Neural cell (in vitro differentiated cells): ENCODE data around the gene ARMC9. TPM values are rescaled to one million over a fixed set of nuclear protein-coding genes. Genes with fewer than 3 reads are reported as not detected.

Source experiments
- H2AFZ ChIP-seq: fragments of 200-600, 300-800 bp; sonication (generic), shearing (Covaris generic); 2 replicates; pipeline ENCODE4 v1.6.0; 2014; ENCODE audit warnings: low read depth, mild to moderate bottlenecking, antibody characterized with exemption, low read length, moderate library complexity
- H3F3A ChIP-seq: fragments of 200-600 bp; shearing (Covaris generic); 2 replicates; pipeline ENCODE4 v1.6.1; 2016; ENCODE audit warnings: mild to moderate bottlenecking, moderate library complexity, mixed read lengths, antibody characterized with exemption, low read length; ENCODE audit not compliant: insufficient read depth, poor library complexity, severe bottlenecking
- H3K27ac ChIP-seq: fragments of 200-600, 300-800 bp; sonication (generic), shearing (Covaris generic); 2 replicates; pipeline ENCODE4 v1.5.1; 2014; ENCODE audit warnings: mild to moderate bottlenecking, low read length, moderate library complexity
- H3K27me3 ChIP-seq: fragments of 300-800, 200-600 bp; sonication (generic), shearing (Covaris generic); 2 replicates; pipeline ENCODE4 v1.6.0; 2014; ENCODE audit warnings: mild to moderate bottlenecking, low read depth, low read length, moderate library complexity; ENCODE audit not compliant: insufficient read depth
- H3K36me3 ChIP-seq: fragments of 300-800, 200-600 bp; sonication (generic), shearing (Covaris generic); 2 replicates; pipeline ENCODE4 v1.5.1; 2014; ENCODE audit warnings: mild to moderate bottlenecking, antibody characterized with exemption, low read length, moderate library complexity; ENCODE audit not compliant: insufficient read depth
- H3K4me2 ChIP-seq: fragments of 300-800, 200-600 bp; sonication (generic), shearing (Covaris generic); 2 replicates; pipeline ENCODE4 v1.6.0; 2014; ENCODE audit warnings: mild to moderate bottlenecking, low read length
- H3K4me3 ChIP-seq: fragments of 300-800, 200-600 bp; sonication (generic), shearing (Covaris generic); 2 replicates; pipeline ENCODE4 v1.5.1; 2014; ENCODE audit warnings: mild to moderate bottlenecking, low read length, moderate library complexity
- H3K79me2 ChIP-seq: fragments of 200-600 bp; shearing (Covaris generic); replicated peaks from 2 replicates; pipeline ENCODE4 v1.6.0; 2014; ENCODE audit warnings: mild to moderate bottlenecking, low read length, moderate library complexity; ENCODE audit not compliant: insufficient read depth
- H3K9ac ChIP-seq: fragments of 300-800, 200-600 bp; sonication (generic), shearing (Covaris generic); 2 replicates; pipeline ENCODE4 v1.6.1; 2016; ENCODE audit warnings: mild to moderate bottlenecking, low read length, mixed read lengths
- H3K9me2 ChIP-seq: fragments of 200-600 bp; shearing (Covaris generic); 2 replicates; pipeline ENCODE4 v1.6.1; 2016; ENCODE audit warnings: mild to moderate bottlenecking, low read length, mixed read lengths; ENCODE audit not compliant: insufficient read depth
- H3K9me3 ChIP-seq: fragments of 200-600, 300-800 bp; sonication (generic), shearing (Covaris generic); 2 replicates; pipeline ENCODE4 v1.6.1; 2016; ENCODE audit warnings: mild to moderate bottlenecking, mixed run types, low read length, moderate library complexity, mixed read lengths
- H4K20me1 ChIP-seq: fragments of 200-600 bp; shearing (Covaris generic); 2 replicates; pipeline ENCODE4 v1.6.1; 2016; ENCODE audit warnings: mild to moderate bottlenecking, mixed run types; ENCODE audit not compliant: insufficient read depth
- CTCF ChIP-seq: fragments of 450-650 bp; IDR thresholded peaks from 2 replicates; pipeline ENCODE4 v1.5.1; 2014; ENCODE audit warnings: antibody characterized with exemption, mild to moderate bottlenecking, moderate library complexity; ENCODE audit not compliant: poor library complexity, severe bottlenecking
- EP300 ChIP-seq: fragments of 450-650 bp; conservative IDR thresholded peaks from 2 replicates; pipeline ENCODE4 v1.6.1; 2014; ENCODE audit warnings: antibody characterized with exemption, mild to moderate bottlenecking, moderate library complexity; ENCODE audit not compliant: poor library complexity, severe bottlenecking
- EZH2 ChIP-seq: fragments of 200-600, 300-800 bp; shearing (Covaris generic), sonication (generic); IDR thresholded peaks from 2 replicates; pipeline ENCODE4 v1.6.1; 2014; ENCODE audit warnings: antibody characterized with exemption, low read length, borderline replicate concordance, mild to moderate bottlenecking; ENCODE audit not compliant: insufficient read depth, poor library complexity, severe bottlenecking
- MXI1 ChIP-seq: fragments of 450-650 bp; conservative IDR thresholded peaks from 2 replicates; pipeline ENCODE4 v1.6.1; 2014; ENCODE audit warnings: antibody characterized with exemption, mild to moderate bottlenecking; ENCODE audit not compliant: poor library complexity, severe bottlenecking
- POLR2AphosphoS5 ChIP-seq: IDR thresholded peaks from 2 replicates; pipeline ENCODE4 v1.6.1; 2012
- RAD21 ChIP-seq: fragments of 450-650 bp; conservative IDR thresholded peaks from 2 replicates; pipeline ENCODE4 v1.6.1; 2014; ENCODE audit warnings: antibody characterized with exemption, mild to moderate bottlenecking, moderate library complexity
- SMC3 ChIP-seq: fragments of 450-650 bp; conservative IDR thresholded peaks from 2 replicates; pipeline ENCODE4 v1.6.1; 2014; ENCODE audit warnings: antibody characterized with exemption, mild to moderate bottlenecking, moderate library complexity; ENCODE audit not compliant: poor library complexity
- TAF1 ChIP-seq: IDR thresholded peaks from 2 replicates; pipeline ENCODE4 v1.6.1; 2012; ENCODE audit warnings: low read depth
- polyA plus RNA-seq: library from polyadenylated mRNA; depleted of rRNA; stranded (reverse); fragments of >200 nt; gene quantifications from 2 replicates; pipeline ENCODE4 v1.2.3, GENCODE V29; 2014
- TF ChIP-seq, protein P1 (sequence below): IDR thresholded peaks from 2 replicates; pipeline ENCODE4 v1.6.1; 2012; ENCODE audit warnings: borderline replicate concordance

Gene ARMC9
- polyA plus RNA-seq, 1 donor from 2014 or later, result 13.9 TPM

DNA sequence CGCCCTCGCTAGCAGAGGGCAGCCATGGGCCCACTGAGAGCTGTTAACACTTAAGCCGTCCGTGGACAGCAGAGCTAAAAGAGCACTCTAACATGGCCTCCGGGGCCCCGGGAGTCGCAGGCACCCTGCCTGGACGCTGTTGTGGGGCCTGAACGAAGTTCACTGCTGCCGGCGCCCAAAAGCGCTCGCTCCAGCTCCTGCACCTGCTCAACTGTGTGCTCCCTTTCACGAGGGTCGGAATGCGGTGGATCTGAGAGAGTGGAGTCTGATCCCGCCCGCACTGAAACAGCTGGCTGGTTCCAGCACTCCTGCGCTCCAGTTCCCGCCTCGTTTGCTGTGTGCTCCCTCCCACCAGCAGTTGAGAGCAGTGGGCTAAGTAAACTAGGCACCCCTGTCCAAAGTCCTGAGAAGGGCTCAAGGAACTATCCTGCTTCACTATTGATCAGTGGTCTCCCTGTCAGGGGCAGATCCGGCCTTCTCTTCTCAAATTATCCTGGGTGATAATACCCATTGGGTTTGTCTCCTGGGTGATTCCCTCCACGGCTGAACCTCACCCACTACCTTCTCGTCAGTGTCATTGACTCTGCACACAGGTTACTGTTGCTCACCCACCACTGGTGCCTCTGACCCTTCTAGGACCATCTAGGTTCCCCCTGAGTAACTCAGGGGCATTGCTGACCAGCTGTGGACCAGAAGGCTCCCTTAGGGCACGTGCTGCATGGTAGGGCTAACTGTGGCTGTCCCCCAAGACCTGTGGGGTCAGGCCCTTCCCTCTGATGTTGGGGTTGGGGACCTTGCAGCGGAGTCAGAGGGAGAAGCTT, 220.6 kb downstream of the ARMC9 start:
- no peak overlapping the region for H3K9ac ChIP-seq
- H3K27ac ChIP-seq, result no peak overlapping the region
- H3K9me2 ChIP-seq, result no peaks in the 10 kb centered on the region
- H3K36me3 ChIP-seq, result no peaks in the 10 kb centered on the region
- no peak for TF ChIP-seq MXI1
- no peak for TF ChIP-seq EZH2
- TF ChIP-seq TAF1, result no peak
- no peak for TF ChIP-seq POLR2AphosphoS5
- TF ChIP-seq, protein P1, sequence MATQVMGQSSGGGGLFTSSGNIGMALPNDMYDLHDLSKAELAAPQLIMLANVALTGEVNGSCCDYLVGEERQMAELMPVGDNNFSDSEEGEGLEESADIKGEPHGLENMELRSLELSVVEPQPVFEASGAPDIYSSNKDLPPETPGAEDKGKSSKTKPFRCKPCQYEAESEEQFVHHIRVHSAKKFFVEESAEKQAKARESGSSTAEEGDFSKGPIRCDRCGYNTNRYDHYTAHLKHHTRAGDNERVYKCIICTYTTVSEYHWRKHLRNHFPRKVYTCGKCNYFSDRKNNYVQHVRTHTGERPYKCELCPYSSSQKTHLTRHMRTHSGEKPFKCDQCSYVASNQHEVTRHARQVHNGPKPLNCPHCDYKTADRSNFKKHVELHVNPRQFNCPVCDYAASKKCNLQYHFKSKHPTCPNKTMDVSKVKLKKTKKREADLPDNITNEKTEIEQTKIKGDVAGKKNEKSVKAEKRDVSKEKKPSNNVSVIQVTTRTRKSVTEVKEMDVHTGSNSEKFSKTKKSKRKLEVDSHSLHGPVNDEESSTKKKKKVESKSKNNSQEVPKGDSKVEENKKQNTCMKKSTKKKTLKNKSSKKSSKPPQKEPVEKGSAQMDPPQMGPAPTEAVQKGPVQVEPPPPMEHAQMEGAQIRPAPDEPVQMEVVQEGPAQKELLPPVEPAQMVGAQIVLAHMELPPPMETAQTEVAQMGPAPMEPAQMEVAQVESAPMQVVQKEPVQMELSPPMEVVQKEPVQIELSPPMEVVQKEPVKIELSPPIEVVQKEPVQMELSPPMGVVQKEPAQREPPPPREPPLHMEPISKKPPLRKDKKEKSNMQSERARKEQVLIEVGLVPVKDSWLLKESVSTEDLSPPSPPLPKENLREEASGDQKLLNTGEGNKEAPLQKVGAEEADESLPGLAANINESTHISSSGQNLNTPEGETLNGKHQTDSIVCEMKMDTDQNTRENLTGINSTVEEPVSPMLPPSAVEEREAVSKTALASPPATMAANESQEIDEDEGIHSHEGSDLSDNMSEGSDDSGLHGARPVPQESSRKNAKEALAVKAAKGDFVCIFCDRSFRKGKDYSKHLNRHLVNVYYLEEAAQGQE, result no peak
- TF ChIP-seq EP300, result no peak
- no peak for TF ChIP-seq RAD21
- no peak for TF ChIP-seq SMC3
- TF ChIP-seq CTCF, result no peak
- no peaks in the 10 kb centered on the region for H3F3A ChIP-seq
- H4K20me1 ChIP-seq, result no peaks in the 10 kb centered on the region
- no peaks in the 10 kb centered on the region for H3K9me3 ChIP-seq
- no peak overlapping the region for H2AFZ ChIP-seq
- no peak overlapping the region for H3K4me3 ChIP-seq
- no peaks in the 10 kb centered on the region for H3K79me2 ChIP-seq
- no peaks in the 10 kb centered on the region for H3K27me3 ChIP-seq
- H3K4me2 ChIP-seq, result no peak overlapping the region

DNA sequence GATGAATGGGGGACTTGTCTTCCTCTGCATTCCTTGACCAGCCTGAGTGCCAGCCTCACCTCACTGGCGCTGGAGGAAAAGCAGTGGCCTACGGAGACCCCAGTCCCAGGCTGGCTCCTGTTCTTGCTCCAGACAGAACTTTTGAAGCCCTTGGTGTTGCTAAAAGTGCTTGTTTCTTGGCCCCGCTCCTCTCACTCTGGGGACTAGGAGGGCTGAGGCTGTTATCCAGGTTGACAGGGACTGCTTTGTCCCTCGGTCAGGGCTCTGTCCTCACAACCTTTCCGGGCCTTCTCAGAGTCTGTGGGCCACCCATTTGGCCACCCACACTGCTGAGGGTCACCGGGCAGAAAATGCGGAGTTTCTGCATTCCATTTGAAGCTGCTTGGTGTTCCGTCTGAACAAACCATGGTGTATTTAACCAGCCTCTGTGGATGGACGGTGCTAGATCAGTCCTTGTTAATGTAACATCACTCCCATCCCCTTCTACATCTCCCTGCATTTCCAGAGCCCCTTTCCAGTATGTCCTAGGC, 222.7 kb downstream of the ARMC9 start:
- no peaks in the 10 kb centered on the region for H3K9me3 ChIP-seq
- H3K27me3 ChIP-seq, result no peaks in the 10 kb centered on the region
- no peaks in the 10 kb centered on the region for H4K20me1 ChIP-seq
- no peaks in the 10 kb centered on the region for H3K79me2 ChIP-seq
- no peak overlapping the region for H3K27ac ChIP-seq
- H2AFZ ChIP-seq, result no peak overlapping the region
- no peaks in the 10 kb centered on the region for H3F3A ChIP-seq
- H3K4me3 ChIP-seq, result no peak overlapping the region
- H3K36me3 ChIP-seq, result no peaks in the 10 kb centered on the region
- no peak overlapping the region for H3K9ac ChIP-seq
- no peak overlapping the region for H3K4me2 ChIP-seq
- H3K9me2 ChIP-seq, result no peaks in the 10 kb centered on the region
- TF ChIP-seq, protein P1, result no peak
- TF ChIP-seq MXI1, result no peak
